Stimulated activated CD8-positive, alpha-beta memory T cell treated with anti-CD3 and anti-CD28 coated beads, Interleukin-15, amount 100 ng/mL, for 4 hours (primary cell): ENCODE data around the gene CHRND.
"Not testable (repeated sequence)": the region's sequence is repeated elsewhere in the genome, so short reads cannot be mapped to it uniquely, and the experiment has no call there.

Experiments
- DNase-seq, 2 donors: peaks; one replicate each; pipeline ENCODE4 v3.0.0-alpha.2; 2020; ENCODE audit warnings: low read depth in 2 of 2

CHRND gene

DNA sequence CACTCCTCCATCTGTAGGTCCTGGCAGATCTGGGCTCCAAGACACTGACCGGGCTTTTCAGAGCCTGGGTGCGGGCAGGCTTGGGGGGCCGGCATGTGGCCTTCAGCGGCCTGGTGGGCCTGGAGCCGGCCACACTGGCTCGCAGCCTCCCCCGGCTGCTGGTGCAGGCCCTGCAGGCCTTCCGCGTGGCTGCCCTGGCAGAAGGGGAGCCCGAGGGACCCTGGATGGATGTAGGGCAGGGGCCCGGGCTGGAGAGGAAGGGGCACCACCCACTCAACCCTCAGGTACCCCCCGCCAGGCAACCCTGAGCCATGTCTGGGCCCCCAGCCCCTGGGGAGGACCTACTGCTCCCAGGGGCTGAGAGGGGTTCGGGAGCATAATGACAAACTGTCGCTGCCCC, 761 bp upstream of the CHRND start:
- DNase-seq, result no peak

DNA sequence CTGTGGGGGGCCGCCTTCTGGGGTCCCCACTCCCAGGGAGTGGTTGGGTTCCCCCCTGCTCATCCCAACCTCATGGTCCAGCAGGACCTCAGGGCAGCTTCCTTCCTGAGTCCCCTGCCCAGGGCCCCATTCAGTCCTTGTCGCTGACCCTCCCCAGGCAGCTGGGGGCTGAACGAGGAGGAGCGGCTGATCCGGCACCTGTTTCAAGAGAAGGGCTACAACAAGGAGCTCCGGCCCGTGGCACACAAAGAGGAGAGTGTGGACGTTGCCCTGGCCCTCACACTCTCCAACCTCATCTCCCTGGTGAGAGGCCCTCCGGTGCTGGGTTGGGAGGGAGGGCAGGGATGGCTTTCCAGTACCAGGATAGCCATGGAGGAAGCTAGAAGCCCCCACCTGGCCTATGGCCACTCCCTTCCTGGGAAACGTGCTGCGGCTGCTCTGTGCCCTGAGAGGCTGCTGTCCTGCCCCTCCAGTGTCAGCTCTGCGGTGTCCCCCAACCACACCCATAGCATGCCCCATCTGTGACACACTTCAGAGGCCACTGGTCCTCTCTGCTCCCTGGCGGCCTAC, 497 bp downstream of the CHRND start:
- no peak for DNase-seq

DNA sequence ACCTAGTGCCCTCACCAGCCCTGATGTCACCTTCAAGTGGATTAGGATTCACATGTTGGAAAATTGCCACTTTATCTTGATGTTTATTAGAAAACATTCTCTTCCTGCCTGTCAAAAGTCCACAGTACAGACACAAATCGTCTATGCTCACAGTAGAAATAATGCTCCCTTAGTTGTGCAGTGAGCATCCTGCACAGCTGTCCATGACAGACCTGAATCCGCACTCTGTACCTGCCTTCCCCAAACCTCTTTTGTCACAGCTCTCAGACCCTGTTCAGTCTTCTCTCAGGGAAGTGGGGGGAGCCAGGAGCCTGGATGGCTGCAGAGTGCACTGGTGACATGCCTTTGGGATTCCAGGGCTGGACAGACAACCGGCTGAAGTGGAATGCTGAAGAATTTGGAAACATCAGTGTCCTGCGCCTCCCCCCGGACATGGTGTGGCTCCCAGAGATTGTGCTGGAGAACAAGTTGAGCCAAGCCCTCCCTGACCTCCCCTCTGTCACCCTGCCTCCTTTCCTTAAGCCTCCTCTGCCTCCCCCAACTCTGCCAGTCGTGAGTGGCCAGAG, 2.0 kb downstream of the CHRND start:
- DNase-seq, result no peak

DNA sequence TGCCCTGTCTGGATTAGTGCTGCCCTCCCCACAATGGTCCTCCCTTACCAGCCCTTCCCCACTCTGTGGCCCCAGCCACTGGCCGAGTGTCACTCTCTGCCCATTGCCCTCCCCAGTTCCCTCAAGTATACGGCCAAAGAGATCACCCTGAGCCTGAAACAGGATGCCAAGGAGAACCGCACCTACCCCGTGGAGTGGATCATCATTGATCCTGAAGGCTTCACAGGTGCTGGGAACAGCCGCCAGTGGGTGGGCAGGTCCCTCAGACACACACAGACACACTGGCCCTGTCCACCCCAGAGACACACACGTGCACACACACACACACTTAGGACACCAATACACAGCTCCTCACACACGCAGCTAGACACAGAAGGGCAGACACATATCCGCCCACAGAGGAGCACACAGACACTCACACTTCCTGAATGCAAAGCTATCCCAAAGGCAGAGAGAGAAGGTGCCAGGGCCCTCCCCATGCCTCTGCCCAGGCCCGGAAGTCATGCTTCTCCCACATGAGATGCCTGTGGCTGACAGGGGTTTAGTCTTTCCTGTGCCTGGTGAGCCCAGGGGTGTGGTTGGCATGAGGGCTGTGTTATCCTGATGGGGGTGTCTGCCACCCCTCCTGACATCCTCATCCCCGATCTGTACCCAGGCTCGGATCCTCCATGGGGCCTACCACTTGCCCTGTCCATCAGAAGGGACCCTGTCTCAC, 2.9 kb downstream of the CHRND start:
- no peak for DNase-seq

DNA sequence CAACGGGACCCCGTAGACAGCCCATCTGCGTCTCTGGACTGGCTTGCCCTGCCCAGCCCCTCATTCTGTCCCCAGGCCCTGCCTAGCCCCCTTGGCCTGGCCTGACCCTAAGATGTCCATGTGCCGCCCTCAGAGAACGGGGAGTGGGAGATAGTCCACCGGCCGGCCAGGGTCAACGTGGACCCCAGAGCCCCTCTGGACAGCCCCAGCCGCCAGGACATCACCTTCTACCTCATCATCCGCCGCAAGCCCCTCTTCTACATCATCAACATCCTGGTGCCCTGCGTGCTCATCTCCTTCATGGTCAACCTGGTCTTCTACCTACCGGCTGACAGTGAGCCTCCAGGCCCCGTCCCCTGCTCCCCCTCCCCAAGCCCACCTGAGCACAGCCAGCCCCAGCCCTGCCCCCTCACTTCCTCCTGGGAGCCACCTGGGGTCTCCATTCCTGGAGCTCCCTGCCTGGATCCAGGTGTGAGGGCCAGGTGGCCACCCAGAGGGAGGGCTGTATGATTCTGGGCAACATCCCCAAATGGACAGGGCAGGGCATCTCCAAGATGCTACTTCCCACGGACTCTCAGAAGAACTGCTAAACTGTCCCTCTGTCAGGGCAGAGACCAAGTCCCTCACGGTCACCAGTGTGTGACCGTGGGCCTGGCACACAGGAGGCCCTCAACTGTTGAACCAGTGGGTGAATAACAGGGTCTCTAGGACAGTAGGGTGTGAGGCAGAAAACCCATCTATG, 4.0 kb downstream of the CHRND start:
- no peak for DNase-seq

DNA sequence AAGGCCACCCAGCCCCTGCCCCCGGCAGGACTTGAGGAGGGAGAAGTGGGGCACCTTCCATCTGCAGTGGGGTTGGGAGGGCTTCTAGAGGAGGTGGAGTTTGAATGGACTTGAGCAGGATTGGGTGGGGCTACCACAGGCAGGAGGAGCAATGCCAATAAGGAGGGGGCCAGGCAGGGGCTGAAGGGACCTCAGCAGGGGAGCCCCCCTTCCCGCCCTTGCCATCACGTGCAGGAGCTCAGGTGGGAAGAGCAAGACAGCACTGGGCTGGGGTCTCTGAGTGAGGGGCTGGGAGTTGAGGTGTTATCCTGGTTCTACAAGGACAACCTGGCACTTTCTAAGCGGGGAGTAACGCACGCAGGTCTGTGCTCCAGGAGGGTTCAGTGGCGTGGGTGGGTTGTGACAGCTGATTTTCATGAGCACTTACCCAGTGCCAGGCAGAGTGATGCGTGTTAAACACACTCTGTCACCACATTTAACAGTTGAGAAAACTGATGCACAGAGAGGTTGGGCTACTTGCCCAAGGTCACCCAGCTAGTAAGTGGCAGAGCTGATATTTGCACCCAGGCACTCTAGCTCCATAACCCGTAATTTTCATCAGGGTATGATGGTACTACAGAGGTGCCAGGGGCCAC, 4.8 kb downstream of the CHRND start:
- DNase-seq, result no peak

DNA sequence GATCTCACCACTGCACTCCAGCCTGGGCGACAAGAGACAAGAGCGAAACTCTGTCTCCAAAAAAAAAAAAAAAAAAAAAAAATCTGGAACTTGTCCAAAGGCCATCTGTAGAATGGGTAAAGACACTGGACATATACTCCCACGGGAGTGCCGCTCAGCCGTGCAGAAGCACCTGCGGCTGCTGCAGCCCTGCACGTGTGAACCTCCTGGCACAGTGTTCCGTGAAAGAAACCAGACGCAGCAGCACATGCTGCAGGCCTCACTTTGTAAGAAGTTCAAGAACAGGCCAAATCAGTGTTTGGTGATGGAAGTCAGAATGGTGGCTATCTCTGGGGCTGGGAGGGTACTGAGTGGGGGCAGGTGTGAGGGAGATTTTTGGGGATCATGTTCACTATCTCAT, 6.5 kb downstream of the CHRND start:
- DNase-seq, result no peak

DNA sequence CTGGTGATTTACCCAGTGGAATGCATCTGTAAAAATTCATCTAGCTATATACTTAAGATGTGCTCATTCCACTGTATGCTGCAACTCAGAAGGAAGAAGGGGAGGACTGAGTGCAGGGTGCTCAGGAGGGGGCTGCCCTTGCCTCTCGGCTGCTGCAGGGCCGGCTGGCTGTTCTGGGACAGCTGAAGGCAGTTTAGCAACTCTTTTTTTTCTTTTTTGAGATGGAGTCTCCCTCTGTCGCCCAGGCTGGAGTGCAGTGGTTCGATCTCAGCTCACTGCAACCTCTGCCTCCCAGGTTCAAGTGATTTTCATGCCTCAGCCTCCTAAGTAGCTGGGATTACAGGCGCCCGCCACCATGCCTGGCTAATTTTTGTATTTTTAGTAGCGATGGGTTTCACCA, 6.9 kb downstream of the CHRND start:
- DNase-seq, result not testable (repeated sequence)

DNA sequence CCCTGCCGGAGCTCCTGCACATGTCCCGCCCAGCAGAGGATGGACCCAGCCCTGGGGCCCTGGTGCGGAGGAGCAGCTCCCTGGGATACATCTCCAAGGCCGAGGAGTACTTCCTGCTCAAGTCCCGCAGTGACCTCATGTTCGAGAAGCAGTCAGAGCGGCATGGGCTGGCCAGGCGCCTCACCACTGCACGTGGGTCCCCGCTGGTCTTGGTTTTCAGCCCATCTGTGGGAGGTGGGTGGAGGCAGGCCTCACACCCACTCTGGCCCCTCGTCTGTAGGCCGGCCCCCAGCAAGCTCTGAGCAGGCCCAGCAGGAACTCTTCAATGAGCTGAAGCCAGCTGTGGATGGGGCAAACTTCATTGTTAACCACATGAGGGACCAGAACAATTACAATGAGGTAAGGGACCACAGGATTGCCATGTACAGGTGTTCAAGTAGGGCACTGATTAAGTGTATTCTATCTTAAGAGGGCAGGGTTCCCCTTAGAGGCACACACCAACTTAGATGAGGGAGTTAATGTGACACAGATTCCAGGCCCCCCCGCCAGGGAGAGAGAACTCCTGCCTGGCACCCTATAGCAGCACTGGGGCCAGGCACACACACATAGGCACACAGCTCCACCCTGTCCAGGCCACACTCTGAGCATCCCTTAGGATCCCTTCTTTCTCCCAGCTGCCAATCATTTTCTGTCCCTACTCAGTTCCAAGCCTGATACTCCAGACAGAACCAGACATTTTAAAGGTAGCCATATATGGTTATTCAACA, 8.2 kb downstream of the CHRND start:
- no peak for DNase-seq

DNA sequence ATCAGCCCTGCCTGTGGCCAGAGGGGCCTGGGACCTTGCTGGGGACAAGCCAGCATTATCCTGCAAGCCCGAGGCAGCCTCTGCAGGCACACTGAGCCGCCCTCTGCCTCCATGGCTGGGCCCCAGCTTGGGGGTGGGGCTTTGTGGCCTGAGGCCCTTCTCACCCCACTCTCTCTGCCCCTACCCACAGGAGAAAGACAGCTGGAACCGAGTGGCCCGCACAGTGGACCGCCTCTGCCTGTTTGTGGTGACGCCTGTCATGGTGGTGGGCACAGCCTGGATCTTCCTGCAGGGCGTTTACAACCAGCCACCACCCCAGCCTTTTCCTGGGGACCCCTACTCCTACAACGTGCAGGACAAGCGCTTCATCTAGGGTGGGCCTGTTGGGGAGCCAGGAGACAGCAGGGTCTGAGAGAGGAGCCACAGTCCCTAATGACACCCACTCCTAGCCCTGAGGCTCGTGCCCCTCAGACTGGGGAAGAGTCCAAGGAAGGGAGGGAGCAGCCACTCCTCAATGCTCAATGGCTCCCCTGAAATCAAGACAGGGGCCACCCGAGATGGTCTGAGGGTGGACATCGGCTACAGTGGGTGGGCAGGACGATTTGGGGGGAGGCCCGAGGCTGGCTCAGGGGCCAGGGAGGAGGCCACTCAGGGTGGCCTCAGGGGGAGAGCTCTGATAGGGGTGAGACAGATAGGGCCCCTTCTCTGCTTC, 9.1 kb downstream of the CHRND start:
- DNase-seq, result no peak

DNA sequence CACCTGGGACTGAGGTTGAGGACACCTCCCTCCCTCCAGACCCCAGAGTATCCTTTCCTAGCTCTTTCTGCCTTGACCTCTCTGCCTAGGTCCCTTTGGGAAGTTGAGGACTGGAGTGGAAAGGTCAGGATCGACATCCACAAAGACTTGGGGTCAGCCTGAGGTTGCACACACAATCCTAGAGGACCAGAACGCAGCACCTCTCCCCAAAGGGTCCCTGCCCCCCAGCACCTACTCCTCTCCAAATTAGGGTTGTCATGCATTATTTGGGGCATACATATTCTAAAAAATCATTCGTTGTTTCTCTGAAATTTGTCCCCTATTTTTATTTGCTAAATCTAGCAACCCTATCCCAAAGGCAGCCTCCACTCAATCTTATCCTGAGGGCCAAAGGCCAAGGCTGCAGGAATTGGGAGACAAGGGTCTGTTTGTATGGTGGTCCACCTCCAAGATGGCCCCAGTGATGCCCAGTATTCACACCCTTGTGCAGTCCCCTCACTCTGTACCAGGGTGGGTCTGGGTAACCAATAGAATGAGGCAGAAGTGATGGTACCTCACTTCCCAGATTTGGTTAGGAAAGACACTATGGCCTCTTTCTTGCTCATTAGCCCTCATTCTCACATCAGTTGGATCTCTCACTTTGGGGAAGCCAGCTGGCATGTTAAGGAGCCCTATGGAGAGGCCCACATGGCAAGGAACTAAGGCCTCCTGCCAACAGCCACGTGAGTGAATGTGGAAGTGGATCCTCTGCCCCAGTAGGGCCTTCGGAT, 10.0 kb downstream of the CHRND start:
- DNase-seq, result no peak

DNA sequence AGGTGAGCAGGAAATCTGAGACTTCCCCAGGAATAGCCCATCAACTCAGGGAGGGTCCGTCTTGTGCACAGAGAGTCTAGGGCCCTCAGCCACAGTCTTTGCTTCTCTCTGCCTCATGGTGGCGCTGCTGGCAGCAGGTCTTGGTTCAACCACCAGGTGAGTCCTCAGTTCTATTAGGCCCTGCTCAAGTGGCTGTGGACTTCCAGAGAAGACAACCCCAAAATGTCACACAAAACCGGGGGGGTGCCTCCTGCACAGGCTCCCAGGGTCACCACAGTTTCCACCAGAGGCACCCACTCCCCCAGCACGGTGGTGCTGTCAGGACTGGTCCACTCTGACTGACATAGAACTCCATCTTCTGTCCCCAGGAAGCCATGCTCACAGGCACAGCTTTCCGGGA, 11.1 kb downstream of the CHRND start:
- DNase-seq, result no peak

DNA sequence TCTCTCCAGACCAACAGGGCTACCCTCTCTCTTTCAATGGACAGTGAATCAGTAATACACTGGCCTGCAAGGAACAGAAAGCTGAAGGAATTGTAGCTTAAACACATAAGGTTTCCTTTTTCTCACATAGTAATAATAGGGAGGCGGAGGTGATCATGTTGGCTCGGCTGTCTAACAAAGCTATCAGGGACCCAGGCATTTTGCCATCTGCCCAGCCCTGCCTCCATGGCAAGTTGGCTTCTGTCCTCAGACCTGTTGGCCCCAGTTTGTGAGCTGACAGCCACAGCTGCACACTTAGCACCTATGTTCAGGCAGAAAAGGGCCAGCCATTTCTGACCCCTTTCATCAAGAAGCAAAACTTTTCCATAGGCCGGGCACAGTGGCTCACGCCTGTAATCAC, 11.5 kb downstream of the CHRND start:
- DNase-seq, result no peak

DNA sequence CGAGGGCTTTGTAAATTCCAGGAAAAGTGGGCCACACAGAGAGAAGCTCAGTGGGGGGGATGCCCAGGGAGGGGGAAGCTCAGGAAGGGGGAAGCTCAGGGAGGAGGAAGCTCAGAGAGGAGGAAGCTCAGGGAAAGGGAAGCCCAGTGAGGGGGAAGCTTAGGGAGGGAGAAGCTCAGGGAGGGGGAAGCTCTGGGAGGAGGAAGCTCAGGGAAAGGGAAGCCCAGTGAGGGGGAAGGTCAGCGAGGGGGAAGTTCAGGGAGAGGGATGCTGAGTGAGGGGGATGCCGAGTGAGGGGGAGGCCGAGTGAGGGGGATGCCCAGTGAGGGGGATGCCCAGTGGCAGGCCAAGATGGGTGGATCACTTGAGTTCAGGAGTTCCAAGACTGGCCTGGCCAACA, 12.7 kb downstream of the CHRND start:
- DNase-seq, result no peak

DNA sequence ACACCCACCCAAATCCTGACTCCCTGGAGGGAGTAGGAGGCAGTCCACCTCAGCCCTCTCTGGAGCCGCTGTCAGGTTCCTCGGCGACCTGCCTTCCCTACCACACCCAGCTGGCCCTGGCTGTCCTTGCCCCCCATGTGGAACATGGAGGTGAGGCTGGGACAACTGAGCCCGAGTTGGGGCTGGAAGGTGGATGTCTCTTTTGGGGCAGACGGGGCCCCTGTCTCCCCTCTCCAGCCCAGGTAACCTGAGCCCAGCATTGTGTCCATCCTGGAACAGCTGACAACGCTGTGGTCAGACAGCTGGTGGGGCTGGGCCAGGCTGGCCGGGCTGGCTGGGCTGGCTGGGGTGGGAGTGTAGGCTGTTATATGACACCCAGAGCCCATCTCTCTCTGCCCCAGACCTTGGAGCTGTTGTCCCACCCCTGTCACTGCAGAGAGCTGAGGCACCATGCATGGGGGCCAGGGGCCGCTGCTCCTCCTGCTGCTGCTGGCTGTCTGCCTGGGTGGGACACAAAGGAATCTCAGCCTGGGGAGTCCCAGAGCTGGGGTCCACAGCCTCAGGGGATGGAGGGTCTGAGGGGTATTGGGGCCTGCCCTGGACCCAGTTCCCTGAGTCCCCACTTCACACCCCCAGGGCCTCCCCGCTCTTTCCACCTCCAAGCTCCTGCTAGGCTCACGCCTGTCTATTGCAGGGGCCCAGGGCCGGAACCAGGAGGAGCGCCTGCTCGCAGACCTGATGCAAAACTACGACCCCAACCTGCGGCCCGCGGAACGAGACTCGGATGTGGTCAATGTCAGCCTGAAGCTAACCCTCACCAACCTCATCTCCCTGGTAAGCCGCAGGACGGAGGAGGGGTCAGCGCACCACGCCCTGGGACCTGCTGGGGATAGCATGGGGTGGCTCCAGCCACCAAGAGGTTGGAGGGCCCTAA, 13.6 kb downstream of the CHRND start, which contains the start of gene CHRNG:
Gene CHRNG (plus strand): TSS at position 395 of the 934 bp plus-strand sequence. CDS start 56 bp downstream, at position 451.
- DNase-seq, result no peak

DNA sequence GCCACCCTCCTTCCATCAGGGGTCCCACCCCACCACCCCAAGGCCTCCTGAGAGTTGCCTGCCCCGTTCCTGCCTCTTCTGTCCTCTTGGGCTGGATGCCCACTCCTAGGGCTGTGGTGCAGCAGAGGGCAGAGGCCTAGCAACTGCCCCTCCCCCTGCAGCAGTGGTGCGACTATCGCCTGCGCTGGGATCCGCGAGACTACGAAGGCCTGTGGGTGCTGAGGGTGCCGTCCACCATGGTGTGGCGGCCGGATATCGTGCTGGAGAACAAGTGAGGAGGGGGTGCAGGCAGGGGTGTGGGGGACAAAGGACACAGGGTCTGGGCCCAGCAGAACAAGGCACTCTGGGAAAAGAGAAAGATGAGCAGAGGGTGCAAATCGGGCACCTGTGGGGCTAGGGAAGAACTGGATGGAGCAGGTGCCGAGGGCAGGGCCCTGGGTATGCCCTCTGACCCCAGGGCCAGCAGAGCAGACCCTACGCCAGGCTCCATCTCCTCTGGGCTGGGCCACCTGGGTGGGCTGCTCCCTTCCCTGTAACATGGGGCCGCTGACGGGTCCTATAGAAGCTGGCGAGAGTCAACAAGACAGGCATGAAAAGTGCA, 14.6 kb downstream of the CHRND start:
- DNase-seq, result no peak

DNA sequence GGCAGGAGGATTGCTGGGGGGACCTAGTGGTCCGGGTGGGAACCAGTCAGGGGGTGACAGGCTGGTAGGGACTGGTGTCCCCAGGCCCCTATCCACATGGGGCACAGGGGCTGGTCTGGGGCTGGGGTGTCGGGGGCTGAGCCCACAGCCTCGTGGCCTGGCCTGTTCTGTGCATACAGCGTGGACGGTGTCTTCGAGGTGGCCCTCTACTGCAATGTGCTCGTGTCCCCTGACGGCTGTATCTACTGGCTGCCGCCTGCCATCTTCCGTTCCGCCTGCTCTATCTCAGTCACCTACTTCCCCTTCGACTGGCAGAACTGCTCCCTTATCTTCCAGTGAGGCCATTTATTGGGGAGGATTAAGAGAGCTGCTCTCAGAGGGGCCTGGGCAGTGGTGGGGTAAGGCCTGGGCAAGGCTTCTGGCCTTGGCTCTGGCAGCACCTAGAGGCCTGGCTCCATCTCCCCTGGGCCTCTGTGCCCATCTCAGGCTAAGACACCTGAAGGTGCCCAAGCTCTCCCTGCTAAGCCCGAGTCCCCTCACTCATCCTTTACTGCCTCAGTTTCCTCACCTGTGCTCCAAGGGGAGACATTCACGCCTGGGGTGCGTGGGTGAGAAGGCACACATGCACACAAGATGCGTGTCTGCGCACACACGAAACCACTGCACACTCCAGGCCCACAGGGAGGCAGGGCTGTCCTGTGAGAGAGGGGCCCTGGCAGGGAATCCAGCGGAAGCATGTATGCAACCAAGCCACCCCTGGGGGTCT, 15.4 kb downstream of the CHRND start:
- no peak for DNase-seq
